IPS-18c (cell line): ENCODE results near the gene VAC14.
"Not testable (repeated sequence)": the region's sequence is repeated elsewhere in the genome, so short reads cannot be mapped to it uniquely, and the experiment has no call there.

Experiments
- H3K4me3 ChIP-seq: 2 replicates; pipeline ENCODE4 v1.7.0; 2013; ENCODE audit warnings: low read depth, mild to moderate bottlenecking, low read length, moderate library complexity; ENCODE audit not compliant: insufficient read depth
- H3K9me3 ChIP-seq: one replicate; pipeline ENCODE4 v1.6.1; 2013; ENCODE audit warnings: mild to moderate bottlenecking, low read length, moderate library complexity; ENCODE audit not compliant: control insufficient read depth, insufficient read depth

The VAC14 gene

GRCh38 chr16:70675851-70676513, 125.0 kb downstream of the VAC14 start:
- Histone ChIP-seq H3K9me3 (no peaks in the 10 kb centered on the region), H3K4me3 (no peak overlapping the region)

GRCh38 chr16:70674221-70675014, 126.5 kb downstream of the VAC14 start:
- no peak overlapping the region for H3K4me3 ChIP-seq

GRCh38 chr16:70670938-70671337, 130.0 kb downstream of the VAC14 start:
- not testable (repeated sequence) for H3K4me3 ChIP-seq, H3K9me3 ChIP-seq

More at GRCh38 chr16:70674221-70675014, 126.5 kb downstream of the VAC14 start:
- H3K9me3 ChIP-seq: no peaks in the 10 kb centered on the region

GRCh38 chr16:70670175-70670574, 130.8 kb downstream of the VAC14 start:
- Histone ChIP-seq H3K9me3 (no peaks in the 10 kb centered on the region), H3K4me3 (no peak overlapping the region)

- H3K4me3 ChIP-seq: no peak overlapping the region
- H3K9me3 ChIP-seq: no peaks in the 10 kb centered on the region
Measured at GRCh38 chr16:70665806-70666735, 134.9 kb downstream of the VAC14 start.

- Histone ChIP-seq H3K4me3 (no peak overlapping the region), H3K9me3 (no peaks in the 10 kb centered on the region)
Measured at GRCh38 chr16:70665113-70665694, 135.8 kb downstream of the VAC14 start.

- no peak overlapping the region for H3K4me3 ChIP-seq
- no peaks in the 10 kb centered on the region for H3K9me3 ChIP-seq
Measured at GRCh38 chr16:70664325-70665112, 136.4 kb downstream of the VAC14 start.

- Histone ChIP-seq H3K9me3 (no peaks in the 10 kb centered on the region), H3K4me3 (no peak overlapping the region)
Measured at GRCh38 chr16:70663524-70664324, 137.2 kb downstream of the VAC14 start.

GRCh38 chr16:70662991-70663523, 137.9 kb downstream of the VAC14 start:
- Histone ChIP-seq H3K4me3 (no peak overlapping the region), H3K9me3 (no peaks in the 10 kb centered on the region)

GRCh38 chr16:70661918-70662641, 138.9 kb downstream of the VAC14 start:
- Histone ChIP-seq H3K9me3 (no peaks in the 10 kb centered on the region), H3K4me3 (no peak overlapping the region)

- Histone ChIP-seq H3K4me3 (no peak overlapping the region), H3K9me3 (no peaks in the 10 kb centered on the region)
Measured at GRCh38 chr16:70661534-70661917, 139.4 kb downstream of the VAC14 start.

GRCh38 chr16:70660672-70661350, 140.1 kb downstream of the VAC14 start:
- Histone ChIP-seq H3K4me3 (no peak overlapping the region), H3K9me3 (no peaks in the 10 kb centered on the region)

GRCh38 chr16:70659953-70660671, 140.8 kb downstream of the VAC14 start:
- H3K9me3 ChIP-seq: no peaks in the 10 kb centered on the region
- no peak overlapping the region for H3K4me3 ChIP-seq

- Histone ChIP-seq H3K9me3 (no peaks in the 10 kb centered on the region), H3K4me3 (no peak overlapping the region)
Measured at GRCh38 chr16:70659546-70659945, 141.4 kb downstream of the VAC14 start.
